AG20443 (cell line): Measurements from ENCODE around the gene CASD1.

Source experiments
- DNase-seq: peaks from one replicate; pipeline ENCODE4 v3.0.0; 2012; ENCODE audit warnings: low spot score, mixed read lengths

The CASD1 gene

GRCh38 chr7:94580601-94581000, 71.0 kb downstream of the CASD1 start:
- DNase-seq: peak; percentile 31

GRCh38 chr7:94584113-94584512, 74.5 kb downstream of the CASD1 start:
- no peak for DNase-seq

GRCh38 chr7:94588075-94588474, 78.5 kb downstream of the CASD1 start:
- no peak for DNase-seq

GRCh38 chr7:94590526-94591162, 81.0 kb downstream of the CASD1 start:
- DNase-seq: no peak

- DNase-seq: no peak
These were observed 81.6 kb downstream of the CASD1 start for GRCh38 chr7:94591176-94591575.

GRCh38 chr7:94594882-94595281, 85.3 kb downstream of the CASD1 start:
- no peak for DNase-seq

- no peak for DNase-seq
These were observed 86.1 kb downstream of the CASD1 start for GRCh38 chr7:94595717-94596116.

GRCh38 chr7:94600267-94600666, 90.7 kb downstream of the CASD1 start:
- DNase-seq: no peak

GRCh38 chr7:94602181-94602580, 92.6 kb downstream of the CASD1 start:
- DNase-seq: no peak

GRCh38 chr7:94605031-94605430, 95.4 kb downstream of the CASD1 start:
- DNase-seq: no peak
